Hepatocyte (in vitro differentiated cells): ENCODE data around the gene NOSTRIN. TPM values are rescaled to one million over a fixed set of nuclear protein-coding genes. Genes with fewer than 3 reads are reported as not detected.

Experiments
- DNase-seq: peaks from one replicate; pipeline ENCODE4 v3.0.0-alpha.2; 2016; ENCODE audit warnings: low spot score
- H2AFZ ChIP-seq: fragments of 200-600 bp; sonication (generic); 2 replicates; pipeline ENCODE4 v1.6.0; 2016; ENCODE audit warnings: antibody characterized with exemption, mild to moderate bottlenecking
- H3K27ac ChIP-seq: fragments of 200-600 bp; sonication (generic); 2 replicates; pipeline ENCODE4 v1.5.1; 2016; ENCODE audit warnings: mild to moderate bottlenecking
- H3K27me3 ChIP-seq: fragments of 200-600 bp; sonication (generic); 2 replicates; pipeline ENCODE4 v1.6.1; 2016
- H3K36me3 ChIP-seq: fragments of 200-600 bp; sonication (generic); replicated peaks from 2 replicates; pipeline ENCODE4 v1.5.1; 2016; ENCODE audit warnings: low read depth; ENCODE audit not compliant: insufficient read depth
- H3K4me1 ChIP-seq: fragments of 200-600 bp; sonication (generic); 2 replicates; pipeline ENCODE4 v1.5.1; 2016; ENCODE audit warnings: mild to moderate bottlenecking, moderate library complexity; ENCODE audit not compliant: insufficient read depth
- H3K4me2 ChIP-seq: fragments of 200-600 bp; sonication (generic); 2 replicates; pipeline ENCODE4 v1.6.0; 2016
- H3K4me3 ChIP-seq: fragments of 200-600 bp; sonication (generic); 2 replicates; pipeline ENCODE4 v1.5.1; 2016; ENCODE audit warnings: mild to moderate bottlenecking
- H3K79me2 ChIP-seq: fragments of 200-600 bp; sonication (generic); 2 replicates; pipeline ENCODE4 v1.6.0; 2017; ENCODE audit warnings: mild to moderate bottlenecking
- H3K9me2 ChIP-seq: fragments of 200-600 bp; sonication (generic); replicated peaks from 2 replicates; pipeline ENCODE4 v1.6.0; 2017; ENCODE audit warnings: mild to moderate bottlenecking; ENCODE audit not compliant: insufficient read depth
- H3K9me3 ChIP-seq: fragments of 200-600 bp; sonication (generic); 2 replicates; pipeline ENCODE4 v1.5.1; 2016; ENCODE audit warnings: low read depth, mild to moderate bottlenecking
- H4K20me1 ChIP-seq: fragments of 200-600 bp; sonication (generic); 2 replicates; pipeline ENCODE4 v1.6.0; 2016; ENCODE audit warnings: mild to moderate bottlenecking; ENCODE audit not compliant: insufficient read depth, poor library complexity, severe bottlenecking
- EZH2 ChIP-seq: fragments of 200-600 bp; sonication (generic); IDR thresholded peaks from 2 replicates; pipeline ENCODE4 v1.6.1; 2016; ENCODE audit warnings: antibody characterized with exemption, mild to moderate bottlenecking, borderline replicate concordance
- EZH2phosphoT487 ChIP-seq: fragments of 200-600 bp; sonication (generic); IDR thresholded peaks from one replicate; pipeline ENCODE4 v1.6.1; 2018; ENCODE audit warnings: antibody characterized with exemption, mild to moderate bottlenecking, low read depth, moderate library complexity; ENCODE audit not compliant: unreplicated experiment, severe bottlenecking
- WGBS: methylation state at CpG from one replicate; pipeline ENCODE4 v1.1.6; 2016; ENCODE audit warnings: low lambda C conversion rate; ENCODE audit errors: missing lambda C conversion rate; 5-methylcytosine and 5-hydroxymethylcytosine counted together
- polyA plus RNA-seq: library from polyadenylated mRNA; unstranded; fragments of >200 nt; fragmentation: Nextera tagmentation; extraction: Ambion mirVana; gene quantifications from 2 replicates; pipeline ENCODE4 v1.2.1, GENCODE V29; 2016
- total RNA-seq: library from RNA; depleted of rRNA; stranded (reverse); fragments of >200 nt; gene quantifications from 2 replicates; pipeline ENCODE4 v1.2.3, GENCODE V29; 2014
- TF ChIP-seq, protein P1 (sequence below): fragments of 200-600 bp; sonication (generic); IDR thresholded peaks from 2 replicates; pipeline ENCODE4 v1.5.1; 2016; ENCODE audit warnings: antibody characterized with exemption, mild to moderate bottlenecking; ENCODE audit not compliant: poor library complexity

NOSTRIN gene
- total and polyA plus RNA-seq, 2 experiments from 2014 or later: 10.1 to 10.7 TPM

- H3K9me3 ChIP-seq: no peaks in the 10 kb centered on the region
- no peaks in the 10 kb centered on the region for H3K4me1 ChIP-seq
- no peak overlapping the region for H2AFZ ChIP-seq
- no peak for TF ChIP-seq EZH2
- no peak for TF ChIP-seq EZH2phosphoT487
- TF ChIP-seq, protein P1, sequence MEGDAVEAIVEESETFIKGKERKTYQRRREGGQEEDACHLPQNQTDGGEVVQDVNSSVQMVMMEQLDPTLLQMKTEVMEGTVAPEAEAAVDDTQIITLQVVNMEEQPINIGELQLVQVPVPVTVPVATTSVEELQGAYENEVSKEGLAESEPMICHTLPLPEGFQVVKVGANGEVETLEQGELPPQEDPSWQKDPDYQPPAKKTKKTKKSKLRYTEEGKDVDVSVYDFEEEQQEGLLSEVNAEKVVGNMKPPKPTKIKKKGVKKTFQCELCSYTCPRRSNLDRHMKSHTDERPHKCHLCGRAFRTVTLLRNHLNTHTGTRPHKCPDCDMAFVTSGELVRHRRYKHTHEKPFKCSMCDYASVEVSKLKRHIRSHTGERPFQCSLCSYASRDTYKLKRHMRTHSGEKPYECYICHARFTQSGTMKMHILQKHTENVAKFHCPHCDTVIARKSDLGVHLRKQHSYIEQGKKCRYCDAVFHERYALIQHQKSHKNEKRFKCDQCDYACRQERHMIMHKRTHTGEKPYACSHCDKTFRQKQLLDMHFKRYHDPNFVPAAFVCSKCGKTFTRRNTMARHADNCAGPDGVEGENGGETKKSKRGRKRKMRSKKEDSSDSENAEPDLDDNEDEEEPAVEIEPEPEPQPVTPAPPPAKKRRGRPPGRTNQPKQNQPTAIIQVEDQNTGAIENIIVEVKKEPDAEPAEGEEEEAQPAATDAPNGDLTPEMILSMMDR: no peak
- no peaks in the 10 kb centered on the region for H4K20me1 ChIP-seq
- H3K27me3 ChIP-seq: no peaks in the 10 kb centered on the region
- no peaks in the 10 kb centered on the region for H3K9me2 ChIP-seq
- H3K4me2 ChIP-seq: no peak overlapping the region
- no peaks in the 10 kb centered on the region for H3K36me3 ChIP-seq
- DNase-seq: no peak
- no peak overlapping the region for H3K27ac ChIP-seq
- H3K4me3 ChIP-seq: no peak overlapping the region
- peaks cover 1% of the 10 kb centered on the region for H3K79me2 ChIP-seq
Observed at GRCh38 chr2:168894720-168895119, 92.3 kb downstream of the NOSTRIN start.

- no peak for DNase-seq
- H3K4me1 ChIP-seq: no peaks in the 10 kb centered on the region
- H3K4me2 ChIP-seq: no peak overlapping the region
- no peaks in the 10 kb centered on the region for H3K27me3 ChIP-seq
- H4K20me1 ChIP-seq: no peaks in the 10 kb centered on the region
- H3K36me3 ChIP-seq: no peaks in the 10 kb centered on the region
- H3K9me3 ChIP-seq: no peaks in the 10 kb centered on the region
- no peaks in the 10 kb centered on the region for H3K79me2 ChIP-seq
- H3K4me3 ChIP-seq: no peak overlapping the region
- no peak overlapping the region for H2AFZ ChIP-seq
- TF ChIP-seq, protein P1: no peak
- TF ChIP-seq EZH2phosphoT487: no peak
- no peak for TF ChIP-seq EZH2
- no peak overlapping the region for H3K27ac ChIP-seq
- H3K9me2 ChIP-seq: no peaks in the 10 kb centered on the region
Observed at GRCh38 chr2:168895771-168896170, 93.3 kb downstream of the NOSTRIN start.

DNA sequence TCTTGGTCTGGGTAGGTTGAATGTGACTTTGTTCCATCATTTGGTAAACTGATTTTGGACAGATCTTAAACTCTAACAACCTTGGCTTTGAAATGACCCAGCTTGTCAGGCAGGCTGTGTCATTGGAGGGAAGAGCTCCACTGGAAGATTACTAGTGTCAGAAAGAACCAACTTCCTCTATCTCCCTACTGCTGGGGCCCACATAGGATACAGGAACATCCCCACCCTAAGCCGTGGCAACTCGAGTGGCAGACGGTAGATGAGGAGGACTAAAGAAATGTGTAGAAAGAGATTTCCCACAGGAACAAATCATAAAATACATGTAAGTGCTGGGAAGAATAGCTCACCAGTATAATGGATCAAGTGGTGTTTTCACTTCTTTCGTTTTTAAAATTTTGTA, 94.3 kb downstream of the NOSTRIN start:
- no peak overlapping the region for H3K27ac ChIP-seq
- H3K9me2 ChIP-seq: no peaks in the 10 kb centered on the region
- TF ChIP-seq, protein P1: no peak
- TF ChIP-seq EZH2phosphoT487: no peak
- TF ChIP-seq EZH2: no peak
- no peak overlapping the region for H2AFZ ChIP-seq
- H3K79me2 ChIP-seq: no peaks in the 10 kb centered on the region
- H3K4me2 ChIP-seq: no peak overlapping the region
- 68% methylated on average over 4 of the region's 4 CpGs for WGBS
- no peaks in the 10 kb centered on the region for H3K27me3 ChIP-seq
- no peaks in the 10 kb centered on the region for H3K9me3 ChIP-seq
- H3K36me3 ChIP-seq: no peaks in the 10 kb centered on the region
- H3K4me3 ChIP-seq: no peak overlapping the region
- DNase-seq: no peak
- H4K20me1 ChIP-seq: no peaks in the 10 kb centered on the region
- H3K4me1 ChIP-seq: no peaks in the 10 kb centered on the region

DNA sequence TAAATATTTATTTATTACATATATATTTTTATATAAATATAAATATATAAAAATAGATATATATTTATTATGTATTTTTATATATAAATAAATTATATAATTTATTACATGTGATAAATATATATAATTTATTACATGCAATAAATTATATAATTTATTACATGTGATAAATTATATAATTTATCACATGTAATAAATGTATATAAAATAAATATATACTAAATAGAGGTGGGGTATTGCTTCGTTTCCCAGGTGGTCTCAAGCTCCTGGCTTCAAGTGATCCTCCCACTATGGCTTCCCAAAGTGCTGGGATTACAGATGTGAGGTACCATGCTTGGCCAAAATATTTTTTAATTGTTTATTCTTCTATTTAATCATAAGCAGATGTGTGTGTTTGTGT, 95.0 kb downstream of the NOSTRIN start:
- TF ChIP-seq EZH2phosphoT487 (no peak), EZH2 (no peak)
- TF ChIP-seq, protein P1: no peak
- Histone ChIP-seq H2AFZ (no peak overlapping the region), H4K20me1 (no peaks in the 10 kb centered on the region), H3K27ac (no peak overlapping the region), H3K9me2 (no peaks in the 10 kb centered on the region), H3K4me3 (no peak overlapping the region), H3K4me2 (no peak overlapping the region), H3K36me3 (no peaks in the 10 kb centered on the region), H3K27me3 (no peaks in the 10 kb centered on the region), H3K79me2 (no peaks in the 10 kb centered on the region), H3K9me3 (no peaks in the 10 kb centered on the region), H3K4me1 (no peaks in the 10 kb centered on the region)
- WGBS: 74% methylated on average over 1 of the region's 1 CpG
- no peak for DNase-seq
